GM21528 (cell line): ENCODE data around the gene RUNX2.

ENCODE experiments used
- ATAC-seq: cut with Tn5 transposase; IDR thresholded peaks from one replicate; pipeline ENCODE4 v1.9.1; 2021; ENCODE audit warnings: mild to moderate bottlenecking, moderate library complexity; ENCODE audit not compliant: unreplicated experiment, low FRiP score

The RUNX2 gene

DNA sequence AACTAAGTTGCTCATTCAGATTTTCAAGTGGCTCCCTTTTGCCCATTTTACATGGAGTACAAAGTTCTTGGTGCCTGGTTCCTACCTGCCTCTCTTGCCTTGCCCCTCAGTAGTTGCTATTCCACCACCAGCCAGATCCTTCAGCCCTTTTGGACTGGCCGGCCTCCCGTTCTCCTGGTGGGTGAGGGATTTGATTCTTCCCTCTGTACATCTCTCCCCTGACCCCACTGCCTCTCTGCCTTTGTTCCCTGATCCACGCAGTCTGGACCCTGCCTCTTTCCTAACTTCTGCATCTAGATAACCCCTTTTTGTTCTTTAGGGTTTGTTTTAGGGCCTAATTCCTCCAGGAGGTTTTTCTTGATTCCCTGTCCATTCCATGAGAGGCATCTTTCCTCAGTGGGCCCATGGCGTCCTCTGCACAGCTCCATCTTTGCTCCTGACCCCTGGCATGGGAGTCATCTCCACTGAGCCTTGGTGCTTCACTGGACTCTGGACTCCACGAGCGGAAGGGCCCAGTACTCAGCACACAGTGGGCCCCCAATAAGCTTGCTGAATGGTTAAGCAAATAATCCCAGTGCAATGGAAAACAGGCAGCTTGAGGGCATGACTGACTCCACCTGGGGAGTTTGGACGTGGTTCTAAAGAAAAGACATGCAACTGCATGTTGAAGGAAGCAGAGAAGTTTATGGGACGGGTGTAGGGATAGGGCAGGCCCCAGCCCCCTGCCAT is 358.9 kb downstream of the RUNX2 start:
- peak; percentile 25 for ATAC-seq

DNA sequence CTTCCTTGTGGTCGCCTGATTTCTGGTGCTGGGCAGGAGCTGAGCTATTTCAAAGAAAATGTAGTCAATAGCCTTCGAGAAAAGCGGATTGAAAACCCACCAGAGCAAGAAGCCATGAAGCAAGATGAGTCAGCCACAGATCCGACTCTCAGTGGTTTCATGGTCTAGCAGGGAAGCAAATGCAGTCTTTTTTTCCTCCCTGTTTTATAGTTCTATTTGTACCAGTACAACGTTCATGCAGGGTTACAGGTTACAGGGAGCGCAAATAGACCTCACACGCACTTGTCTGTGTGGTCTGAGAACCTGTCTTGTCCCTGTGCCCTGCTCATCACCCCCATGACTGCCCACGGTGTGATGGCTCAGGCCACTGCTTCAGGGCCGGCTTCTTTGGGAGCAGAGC is 359.4 kb downstream of the RUNX2 start:
- ATAC-seq: peak; percentile 83

DNA sequence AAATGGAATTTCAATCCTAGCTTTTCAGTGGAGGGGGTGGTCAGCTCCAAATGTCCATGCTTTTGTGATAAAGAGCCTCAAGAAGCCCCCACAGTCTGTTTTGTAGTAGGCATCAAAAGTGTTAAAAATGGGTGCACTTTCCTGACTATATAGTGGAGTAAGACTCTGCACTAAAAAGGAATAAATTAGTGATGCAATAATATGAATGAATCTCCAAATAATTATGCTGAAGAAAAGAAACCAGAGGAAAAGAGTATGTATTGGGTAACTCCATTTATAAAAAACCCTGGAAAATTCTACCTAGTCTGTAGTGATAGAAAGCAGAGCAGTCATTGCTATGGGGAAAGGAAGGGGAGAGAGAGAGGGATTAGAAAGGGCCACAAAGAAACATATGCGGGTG is 360.1 kb downstream of the RUNX2 start:
- ATAC-seq: no peak

DNA sequence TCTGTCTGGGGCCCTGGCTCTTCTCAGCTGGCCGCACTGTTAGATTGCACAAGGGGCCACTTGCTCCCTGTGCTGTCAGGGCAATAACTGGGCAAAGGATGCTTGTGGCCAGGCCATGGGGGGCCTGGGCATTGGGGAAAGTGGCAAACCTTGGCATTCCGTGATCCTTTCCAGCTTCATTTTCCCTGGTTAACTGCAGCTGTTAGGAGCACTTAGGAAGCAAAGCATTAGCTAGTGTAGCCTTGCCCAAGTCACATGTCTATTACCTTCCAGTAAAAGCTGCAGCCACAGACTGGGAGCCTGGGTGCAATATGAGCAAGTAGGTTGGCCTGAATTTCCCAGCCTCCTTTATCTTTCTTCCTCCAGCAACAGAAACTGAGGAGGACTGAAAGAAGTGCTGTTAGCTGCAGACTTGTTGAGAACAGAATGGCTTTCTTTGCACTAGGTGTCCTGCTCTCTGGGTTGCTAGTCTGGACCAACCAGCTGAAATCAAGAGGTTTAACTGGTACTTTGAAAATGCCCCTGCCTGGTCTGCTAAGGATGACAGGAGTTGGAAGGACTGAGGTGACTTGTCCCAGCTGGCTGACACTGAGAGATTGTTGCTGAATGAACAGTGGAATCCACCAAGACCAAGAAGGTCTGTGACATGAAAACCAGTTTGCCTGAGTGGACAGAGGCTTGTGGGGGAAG is 361.9 kb downstream of the RUNX2 start:
- ATAC-seq: no peak

DNA sequence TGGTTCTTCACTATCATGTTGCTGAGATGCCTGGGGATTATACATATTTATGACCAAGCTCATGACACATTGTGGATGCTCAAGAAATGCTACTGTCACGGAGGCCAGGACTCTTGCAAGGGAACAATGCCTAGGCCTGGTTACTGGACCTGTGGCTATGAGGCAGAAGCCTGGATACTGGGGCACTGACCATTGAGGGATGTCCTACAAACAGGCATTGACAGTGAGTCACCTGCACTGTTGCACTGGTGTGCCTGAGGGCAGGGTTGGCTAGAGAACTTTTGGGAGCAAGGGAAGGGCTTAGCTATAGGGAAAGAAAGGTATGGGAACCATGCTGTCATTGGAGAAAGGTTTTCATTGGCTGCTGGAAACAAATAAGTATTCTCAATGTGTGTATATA is 362.7 kb downstream of the RUNX2 start:
- no peak for ATAC-seq

DNA sequence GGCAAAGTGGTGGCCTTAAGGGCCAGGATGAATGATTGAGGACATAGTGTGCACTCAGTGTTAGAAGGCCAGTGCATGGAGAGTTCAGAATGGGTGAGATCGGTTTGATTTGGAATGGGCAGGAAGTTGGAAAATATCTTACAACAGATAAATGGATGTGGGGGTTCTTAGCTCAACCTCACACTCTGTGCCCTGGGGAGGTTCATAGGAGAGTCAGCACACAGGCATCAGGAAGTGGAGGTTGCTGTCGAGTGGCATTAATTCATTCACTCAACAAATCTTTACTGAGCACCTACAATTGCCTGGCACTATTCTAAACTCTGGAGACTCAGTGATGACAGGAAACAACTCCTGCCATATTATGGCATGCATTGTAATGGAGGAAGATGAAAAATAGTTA is 363.3 kb downstream of the RUNX2 start:
- ATAC-seq: no peak

DNA sequence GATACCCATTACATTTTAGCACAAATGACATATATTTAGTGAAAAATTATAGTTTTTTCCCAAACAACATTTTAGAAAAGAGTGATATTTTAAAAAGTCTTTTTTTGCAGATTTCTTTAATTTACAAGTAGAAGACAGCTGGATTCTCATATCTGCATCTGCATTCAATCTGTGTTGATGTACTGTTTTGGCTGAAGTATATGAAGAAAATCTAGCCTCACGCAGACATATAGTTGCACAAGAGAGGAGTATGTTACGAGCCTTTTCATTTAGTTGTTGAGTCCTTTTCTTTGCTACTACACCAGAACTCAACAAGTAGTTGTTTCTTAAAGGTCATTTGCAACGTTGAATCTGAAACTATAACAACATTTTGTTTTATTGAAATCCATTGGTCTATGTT is 363.9 kb downstream of the RUNX2 start:
- ATAC-seq: no peak

DNA sequence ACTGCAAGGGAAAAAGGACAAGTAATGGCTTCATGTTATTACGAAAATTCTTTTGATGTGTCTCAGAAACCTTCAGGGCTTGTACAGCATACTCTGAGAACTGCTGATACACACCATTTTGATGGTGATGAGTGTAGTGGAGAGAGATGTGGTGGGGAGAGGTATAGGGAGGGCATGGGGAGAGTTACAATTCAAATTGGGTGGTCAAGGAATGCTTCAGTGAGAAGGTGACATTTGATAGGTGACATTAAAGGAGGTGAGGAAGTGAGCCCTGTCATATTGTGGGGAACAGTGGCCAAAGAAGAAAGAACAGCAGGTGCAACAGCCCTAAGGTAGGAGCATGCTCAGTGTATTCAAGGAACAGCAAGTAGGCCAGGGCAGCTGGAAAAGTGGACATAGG is 368.6 kb downstream of the RUNX2 start:
- ATAC-seq: no peak

DNA sequence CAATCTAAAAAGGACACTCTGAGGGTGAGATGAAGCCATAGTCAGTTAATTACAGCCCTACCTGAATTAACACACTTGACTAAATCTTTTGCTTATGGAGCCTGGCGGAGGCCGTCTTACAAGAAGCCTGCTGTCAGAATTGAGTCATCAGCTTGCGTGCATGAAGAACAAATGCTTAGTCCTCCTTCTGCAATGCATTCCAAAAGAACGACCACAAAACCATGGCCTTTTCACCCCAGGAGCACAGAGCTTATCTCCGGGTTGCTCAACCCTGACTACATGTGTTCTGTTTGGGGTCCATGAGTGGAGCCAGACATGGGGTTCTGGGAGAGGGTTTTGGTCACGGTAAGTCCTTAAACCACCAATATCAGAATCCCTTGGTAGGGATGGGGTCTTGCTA is 369.5 kb downstream of the RUNX2 start:
- no peak for ATAC-seq

DNA sequence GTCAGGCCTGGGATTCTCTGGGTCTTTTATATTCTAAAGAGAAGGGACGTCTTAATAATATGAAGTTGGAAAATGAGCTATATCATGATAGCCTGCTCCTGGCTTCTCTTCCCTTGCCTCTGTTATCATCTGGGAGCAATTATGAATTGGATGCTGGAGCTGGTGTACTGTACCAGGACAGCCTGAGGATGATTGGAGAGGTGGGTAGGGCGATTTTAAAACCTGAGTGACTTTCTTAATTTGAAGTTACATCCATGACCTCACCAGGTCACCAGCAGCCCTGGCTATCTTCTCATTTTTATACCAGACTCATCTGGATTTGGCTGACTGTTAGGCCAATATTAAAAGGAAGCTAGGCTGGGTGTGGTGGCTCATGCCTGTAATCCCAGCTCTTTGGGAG is 369.9 kb downstream of the RUNX2 start:
- ATAC-seq: no peak

DNA sequence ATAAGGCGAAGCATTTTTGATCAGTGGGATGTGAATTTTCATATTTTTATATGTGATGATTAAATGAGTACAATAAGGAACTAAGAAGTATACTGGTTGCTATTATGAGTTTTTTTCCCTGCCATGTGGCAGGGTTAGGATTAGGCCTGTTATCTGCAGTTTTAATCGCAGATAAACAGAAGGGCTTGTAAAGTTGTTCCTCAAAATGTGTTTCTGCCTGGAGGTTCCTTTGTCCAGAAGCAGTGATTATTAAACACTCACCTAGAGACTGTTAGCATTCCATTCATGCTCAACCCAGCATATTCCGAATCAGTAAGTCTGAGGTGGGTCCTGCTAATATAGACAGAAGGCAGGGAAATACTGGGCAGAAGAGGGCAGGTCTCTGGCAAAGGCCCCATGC is 371.5 kb downstream of the RUNX2 start:
- ATAC-seq: no peak

DNA sequence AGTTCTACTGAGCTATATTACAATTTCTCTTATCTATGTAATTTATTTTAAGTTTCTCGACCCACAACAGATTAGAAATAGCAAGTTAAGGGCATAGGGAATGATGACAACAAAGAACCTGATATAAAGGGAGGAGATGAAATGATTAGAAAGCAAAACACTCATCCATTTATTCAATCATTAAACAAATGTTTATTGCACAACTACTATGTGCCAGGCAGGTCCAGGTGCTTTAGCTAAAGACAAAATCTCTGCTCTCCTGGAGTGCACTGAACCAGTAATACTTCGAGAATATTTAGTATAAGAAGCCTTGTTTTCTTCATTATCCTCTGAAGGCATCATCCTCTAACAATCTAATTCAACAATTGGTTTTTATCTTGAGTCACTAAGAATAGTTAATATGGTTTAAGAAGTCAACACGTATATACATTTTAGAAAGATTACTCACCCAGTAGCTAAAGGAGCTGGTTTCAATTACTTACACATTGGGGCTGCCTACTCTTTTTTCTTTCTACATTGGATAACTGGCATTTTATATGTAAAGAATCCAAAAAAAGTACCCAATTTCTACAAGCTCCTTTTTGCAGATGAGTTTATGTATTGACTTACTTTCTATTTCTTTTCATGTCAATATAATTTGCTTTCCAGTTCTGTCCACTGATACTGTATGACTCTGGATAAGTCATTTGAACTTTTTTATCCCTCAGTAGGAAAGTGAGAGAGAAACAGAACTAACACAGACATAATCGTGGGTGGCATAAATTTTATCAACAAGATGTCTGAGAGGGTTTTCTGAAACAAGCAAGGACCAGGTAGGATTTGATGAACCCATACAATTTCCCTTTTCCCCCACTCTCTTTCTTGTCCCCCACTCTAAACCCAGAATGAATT is 375.0 kb downstream of the RUNX2 start:
- no peak for ATAC-seq

DNA sequence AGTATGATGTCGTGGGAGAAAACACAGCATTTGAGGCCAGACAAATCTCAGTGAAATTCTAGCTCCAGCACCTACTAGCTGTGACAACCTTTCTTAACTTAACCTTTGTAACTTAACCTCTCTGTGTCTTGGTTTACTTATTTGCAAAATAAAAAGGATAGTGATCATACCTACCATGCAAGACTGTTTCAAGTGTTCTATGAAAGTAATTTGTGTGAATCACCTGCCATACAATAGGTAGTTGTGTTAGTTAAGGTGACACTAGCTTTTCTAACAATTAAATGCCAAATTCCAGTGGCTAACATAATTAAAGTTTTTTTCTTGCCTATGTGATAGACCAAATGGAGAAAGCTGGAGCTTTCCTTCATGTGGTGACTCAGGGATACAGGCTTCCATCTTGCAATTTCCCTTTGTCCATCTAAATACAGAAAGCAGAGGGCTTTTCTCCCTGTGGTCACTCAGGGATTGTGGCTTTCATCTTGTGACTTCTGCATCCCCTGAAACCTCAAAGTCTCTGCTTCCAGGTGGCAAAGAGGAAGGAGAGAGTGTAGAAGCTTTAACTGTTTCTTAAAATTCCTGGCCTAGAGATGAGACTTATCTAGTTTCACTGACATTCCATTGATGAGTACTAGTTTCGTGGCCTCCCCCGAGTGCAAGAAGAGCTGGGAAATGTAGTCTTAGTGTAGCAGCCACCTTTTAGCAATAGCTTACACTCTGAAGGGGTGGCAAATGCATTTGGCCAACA is 376.1 kb downstream of the RUNX2 start:
- no peak for ATAC-seq

DNA sequence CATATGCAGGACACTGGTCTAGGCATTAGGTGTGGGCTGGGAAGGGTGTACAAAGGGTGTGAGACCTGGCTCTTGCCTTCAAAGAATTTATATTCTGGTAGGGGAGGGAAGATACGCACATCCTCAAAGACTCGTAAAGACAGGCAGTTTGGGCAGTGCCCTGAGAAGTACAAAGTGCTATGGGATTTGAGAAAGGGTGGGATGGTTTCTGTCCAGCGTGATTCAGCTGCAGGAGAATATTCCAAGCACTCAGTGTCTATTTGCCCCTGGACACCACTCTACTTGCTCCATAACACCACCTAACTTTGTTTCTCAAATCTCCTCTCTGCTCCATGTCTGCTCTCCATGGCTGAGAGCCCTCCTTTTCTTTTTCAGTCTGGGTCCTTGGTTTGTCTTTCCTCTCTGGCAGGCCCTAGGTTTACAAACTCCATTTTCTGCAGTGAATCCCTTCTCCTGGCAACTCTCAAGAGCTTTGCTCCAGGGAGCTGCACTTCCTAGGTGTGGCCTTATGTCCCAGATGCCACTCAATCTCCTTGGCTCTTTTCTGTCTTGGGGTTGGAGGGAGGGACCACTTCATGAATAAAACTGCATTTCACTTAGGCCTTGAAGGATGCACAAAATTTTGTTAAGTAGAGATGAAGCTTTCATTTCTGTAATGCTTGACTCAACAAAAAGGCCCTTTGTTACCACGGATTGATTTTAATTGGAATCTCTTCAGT is 377.2 kb downstream of the RUNX2 start:
- ATAC-seq: no peak

DNA sequence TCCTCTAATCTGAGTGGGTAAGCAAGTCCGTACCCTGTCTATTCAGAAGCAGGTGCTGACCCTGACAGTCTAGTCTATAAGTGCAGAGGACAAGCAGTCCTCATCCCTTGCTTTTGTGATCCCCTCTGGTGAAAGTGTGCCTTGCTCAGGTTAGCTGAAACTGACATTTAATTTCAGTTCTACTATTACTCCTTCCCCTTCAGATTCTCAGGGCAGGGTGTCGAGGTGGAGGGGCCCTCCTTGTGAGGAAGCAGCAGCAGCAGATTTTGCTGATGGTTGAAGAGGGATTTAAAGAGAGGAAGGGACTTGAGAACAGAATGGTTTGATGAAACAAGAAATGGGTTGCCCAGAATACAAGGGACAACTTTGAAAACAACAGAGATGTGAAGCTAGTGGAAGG is 378.2 kb downstream of the RUNX2 start:
- peak; percentile 39 for ATAC-seq

DNA sequence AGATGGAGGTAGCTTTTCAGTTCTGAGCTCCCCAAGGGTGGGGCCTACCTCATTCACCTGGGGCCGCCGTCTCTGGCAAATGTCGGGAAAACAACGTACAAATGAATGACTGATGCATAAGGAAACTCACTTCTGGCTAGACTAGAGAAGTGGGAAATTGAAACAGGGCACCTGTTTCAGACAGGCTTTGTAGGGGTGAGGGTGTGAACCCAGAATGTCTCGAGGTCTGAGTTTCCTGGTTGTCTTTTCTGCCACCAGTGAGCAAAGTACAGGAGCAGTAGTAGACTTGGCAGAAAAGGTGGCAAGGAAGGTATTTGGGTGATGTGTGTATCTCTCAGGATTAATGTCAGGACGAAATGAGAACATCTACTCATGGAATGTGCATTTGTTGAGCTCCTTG is 379.0 kb downstream of the RUNX2 start:
- ATAC-seq: no peak

DNA sequence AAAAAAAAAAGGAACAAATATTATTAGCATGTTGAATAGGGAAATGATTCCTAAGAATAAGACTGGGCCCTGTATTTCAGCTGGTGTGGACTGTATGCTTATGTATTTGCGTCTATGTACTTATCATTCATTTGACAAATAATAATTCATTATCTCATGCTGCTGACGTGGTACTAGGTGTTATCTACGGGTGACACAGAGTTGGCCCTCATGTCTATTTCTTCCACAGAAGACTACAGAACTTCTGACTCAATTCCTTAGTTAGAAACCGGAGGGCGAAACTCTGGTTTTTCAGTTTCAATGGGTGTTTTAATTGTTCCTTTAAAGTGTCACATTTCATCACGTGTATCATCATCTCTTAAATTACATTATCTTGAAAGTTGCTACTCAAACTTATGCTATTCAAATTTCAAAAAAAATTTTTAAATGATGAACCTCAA is 381.7 kb downstream of the RUNX2 start:
- ATAC-seq: peak; percentile 67

DNA sequence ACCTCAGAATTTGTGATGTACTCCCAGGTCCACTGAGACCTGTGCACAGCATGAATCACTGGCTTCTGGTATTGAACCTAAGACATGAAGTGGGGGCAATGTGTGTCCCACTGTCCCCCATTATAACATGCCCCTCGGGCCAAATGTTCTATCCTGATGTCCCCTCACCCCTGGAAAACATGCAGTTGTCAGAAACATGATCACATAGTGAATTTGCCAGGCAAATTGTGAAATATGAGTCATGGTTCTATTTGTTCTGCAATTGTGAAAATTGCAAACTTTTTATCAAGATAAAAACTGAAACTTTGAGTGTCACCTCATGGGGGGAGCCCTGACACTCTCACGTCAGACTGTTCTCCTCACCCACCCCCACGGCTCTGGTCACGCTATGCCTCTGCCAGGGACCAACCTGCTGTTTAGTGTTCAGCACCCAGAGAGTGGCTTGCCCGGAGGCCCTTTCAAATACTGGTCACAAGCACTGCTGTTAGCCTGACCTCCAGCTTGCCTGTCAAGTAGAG is 382.2 kb downstream of the RUNX2 start:
- peak; percentile 68 for ATAC-seq

DNA sequence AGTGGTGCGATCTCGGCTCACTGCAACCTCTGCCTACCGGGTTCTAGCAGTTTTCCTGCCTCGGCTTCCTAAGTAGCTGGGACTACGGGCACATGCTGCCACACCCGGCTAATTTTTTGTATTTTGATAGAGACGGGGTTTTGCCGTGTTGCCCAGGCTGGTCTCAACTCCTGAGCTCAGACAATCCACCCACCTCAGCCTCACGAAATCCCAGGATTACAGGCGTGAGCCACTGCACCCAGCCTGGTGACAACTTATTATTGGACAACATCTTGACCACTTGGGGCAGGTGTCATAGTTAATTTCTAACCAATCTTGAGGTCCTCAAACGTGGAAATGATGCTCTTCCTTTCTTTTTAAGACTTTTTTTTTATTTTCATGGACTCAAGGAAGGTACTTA is 383.9 kb downstream of the RUNX2 start:
- no peak for ATAC-seq

DNA sequence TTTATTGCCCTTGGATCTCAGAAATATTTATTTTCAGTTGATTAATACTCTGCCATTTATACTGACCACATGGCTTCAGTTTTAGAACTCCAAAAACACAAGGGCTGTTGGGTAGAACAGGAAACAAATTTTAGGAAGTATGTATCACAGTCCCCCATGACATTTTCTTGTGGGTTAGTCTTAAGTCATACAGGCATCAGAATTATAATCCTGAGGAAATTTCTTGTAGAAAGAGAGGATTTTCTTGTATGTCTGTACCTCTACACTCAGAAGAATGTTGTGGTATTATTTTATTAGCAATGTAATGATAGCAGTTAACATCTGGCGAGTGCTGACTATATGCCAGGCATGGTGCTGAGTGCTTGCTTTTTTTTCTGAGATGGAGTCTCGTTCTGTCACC is 384.7 kb downstream of the RUNX2 start:
- ATAC-seq: no peak
